Vagina (tissue), 2 donors: ENCODE data around the gene CLIC3. TPM values are rescaled to one million over a fixed set of nuclear protein-coding genes. Genes with fewer than 3 reads are reported as not detected.

Experiments
- DNase-seq, 2 donors: peaks; one replicate each; pipeline ENCODE4 v3.0.0-alpha.2; 2017; ENCODE audit errors: extremely low spot score in 2 of 2
- H3K27ac ChIP-seq: fragments of 200-600 bp; sonication (generic); one replicate; pipeline ENCODE4 v1.5.1; 2019
- H3K27me3 ChIP-seq: fragments of 200-600 bp; sonication (generic); one replicate; pipeline ENCODE4 v1.5.1; 2019
- H3K36me3 ChIP-seq, 2 donors: fragments of 200-600 bp; sonication (generic); one replicate each; pipeline ENCODE4 v1.5.1; 2017 to 2019
- H3K4me1 ChIP-seq: fragments of 200-600 bp; sonication (generic); one replicate; pipeline ENCODE4 v1.5.1; 2019
- H3K4me3 ChIP-seq, 2 donors: fragments of 200-600 bp; sonication (generic); 1 replicate in 1 of 2; 2 replicates in 1 of 2; pipeline ENCODE4 v1.5.1; 2016 to 2019
- H3K9me3 ChIP-seq: fragments of 200-600 bp; sonication (generic); one replicate; pipeline ENCODE4 v1.5.1; 2019
- CTCF ChIP-seq, 3 experiments: fragments of 450-650 bp in 2 of 3; fragments of 200-600 bp in 1 of 3; sonication (generic) in 1 of 3; IDR thresholded peaks; one replicate each; pipeline ENCODE4 v1.5.1; 2017 to 2019; ENCODE audit warnings: antibody characterized with exemption in 3 of 3, mild to moderate bottlenecking in 2 of 3, moderate library complexity in 2 of 3
- POLR2A ChIP-seq, 2 donors: fragments of 450-650 bp; IDR thresholded peaks; one replicate each; pipeline ENCODE4 v1.6.1; 2017; ENCODE audit warnings: antibody characterized with exemption in 2 of 2, mild to moderate bottlenecking in 2 of 2, moderate library complexity in 2 of 2
- POLR2AphosphoS5 ChIP-seq, 2 donors: sonication (generic); formaldehyde crosslinking; IDR thresholded peaks; one replicate each; pipeline ENCODE4 v1.9.0; 2017; ENCODE audit warnings: antibody characterized with exemption in 2 of 2, mild to moderate bottlenecking in 2 of 2, low read depth in 1 of 2; ENCODE audit not compliant: insufficient read depth in 1 of 2
- intact Hi-C: fragments of 100-400 bp; cut with DNase I; formaldehyde crosslinking; loops from one replicate; pipeline ENCODE4 v1.15.1; 2023
- total RNA-seq: library from RNA; depleted of rRNA; stranded (reverse); fragments of >200 nt; gene quantifications from one replicate; pipeline ENCODE4 v1.2.3, GENCODE V29; 2016

The CLIC3 gene
- total RNA-seq, 1 donor from 2014 or later, result 23.6 TPM

DNA sequence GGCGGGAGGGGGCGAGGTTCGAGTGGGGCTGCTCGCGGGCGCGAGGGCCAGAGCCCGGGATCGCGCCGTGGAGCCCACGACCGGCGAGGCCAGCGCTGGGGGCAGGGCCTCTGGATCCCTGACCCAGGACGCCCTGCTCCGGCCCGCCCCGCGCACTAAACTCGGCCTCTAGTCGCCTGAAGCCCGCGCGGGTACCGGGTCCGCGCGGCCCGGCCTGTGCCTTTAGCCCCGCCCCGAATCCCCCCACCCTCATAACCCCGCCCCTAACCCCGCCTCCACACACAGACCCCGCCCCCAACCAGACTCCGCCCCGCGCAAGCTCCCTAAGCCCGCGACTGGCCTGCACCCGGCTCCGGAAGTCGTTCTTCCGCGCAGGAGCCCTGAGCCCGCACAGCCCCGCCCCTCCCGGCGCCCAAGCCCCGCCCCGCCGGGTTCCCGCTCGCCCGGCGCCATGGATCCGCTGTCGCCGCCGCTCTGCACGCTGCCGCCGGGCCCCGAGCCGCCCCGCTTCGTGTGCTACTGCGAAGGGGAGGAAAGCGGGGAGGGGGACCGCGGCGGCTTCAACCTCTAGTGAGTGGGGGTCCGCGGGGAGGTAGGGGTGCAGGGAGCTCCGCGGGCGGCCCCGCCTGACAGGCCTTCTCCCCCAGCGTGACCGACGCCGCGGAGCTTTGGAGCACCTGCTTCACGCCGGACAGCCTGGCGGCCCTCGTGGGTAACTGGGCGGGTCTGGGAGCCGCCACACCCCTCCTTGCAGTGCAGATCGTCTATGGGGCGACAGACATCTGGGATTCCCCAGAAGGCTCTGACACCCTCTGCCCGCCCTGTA is 4.2 kb downstream of the CLIC3 start, which contains the start of gene PAXX:
Gene PAXX, plus strand, starts transcription at position 430 of the 826 bp plus-strand sequence. Its CDS starts 22 bp downstream, at position 452.
- H3K4me1 ChIP-seq, result peaks cover 50% of the 10 kb centered on the region
- no peaks in the 10 kb centered on the region for H3K9me3 ChIP-seq
- no peak for DNase-seq
- intact Hi-C loops, result no loop called here
- peak within 1 kb of the TSS; percentile 61 to 91 for H3K4me3 ChIP-seq
- H3K36me3 ChIP-seq, result no peaks in the 10 kb centered on the region
- TF ChIP-seq POLR2AphosphoS5 (IDR thresholded peaks at IDR 0.05; ENCODE audit: insufficient read depth in 1 of 2, low read depth in 1 of 2), result peak in 1 of 2 donors; percentile 53
- no peak for TF ChIP-seq POLR2A (IDR thresholded peaks at IDR 0.05)
- H3K27ac ChIP-seq, result peak within 1 kb of the TSS; percentile 83
- H3K27me3 ChIP-seq, result no peaks in the 10 kb centered on the region

DNA sequence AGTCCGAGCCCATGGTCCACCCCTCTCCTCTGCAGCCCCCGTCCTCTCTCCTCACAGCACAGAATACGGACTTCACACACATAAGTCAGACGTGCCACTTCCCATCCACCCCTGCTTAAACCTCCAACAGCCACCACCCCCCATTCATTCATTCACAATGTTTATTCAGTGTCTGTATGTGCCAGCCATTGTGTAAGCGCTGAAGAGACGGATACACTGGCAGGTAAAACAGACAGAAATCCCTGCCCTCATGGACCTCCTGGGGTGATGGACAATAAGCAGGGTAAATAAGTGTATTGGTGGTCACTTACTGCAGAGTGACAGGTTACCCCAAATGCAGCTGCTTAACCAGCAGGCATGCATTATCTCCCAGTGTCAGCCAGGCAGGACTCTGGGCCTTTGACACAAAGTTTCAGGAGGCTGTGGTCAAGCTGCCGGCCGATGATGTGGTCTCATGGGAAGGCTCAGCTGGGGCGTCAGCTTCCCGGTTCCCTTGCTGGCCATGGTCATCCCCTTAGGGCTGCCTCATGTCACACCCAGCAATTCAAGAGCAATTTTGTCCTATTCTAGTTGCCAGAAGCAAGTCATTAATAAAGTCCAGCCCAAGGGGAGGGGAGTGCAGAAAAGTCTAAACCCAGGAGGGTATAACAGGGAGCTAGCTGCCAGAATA is 6.0 kb downstream of the CLIC3 start:
- H3K27ac ChIP-seq, result no peak overlapping the region
- H3K4me3 ChIP-seq, result no peak overlapping the region
- no peak for DNase-seq
- peaks cover 39% of the 10 kb centered on the region for H3K4me1 ChIP-seq
- intact Hi-C loops, result no loop called here
- H3K9me3 ChIP-seq, result no peaks in the 10 kb centered on the region
- H3K36me3 ChIP-seq, result no peaks in the 10 kb centered on the region
- TF ChIP-seq CTCF (IDR thresholded peaks at IDR 0.05) (no peak), POLR2A (IDR thresholded peaks at IDR 0.05) (no peak), POLR2AphosphoS5 (IDR thresholded peaks at IDR 0.05; ENCODE audit: insufficient read depth in 1 of 2, low read depth in 1 of 2) (no peak)
- H3K27me3 ChIP-seq, result peaks cover 2% of the 10 kb centered on the region

DNA sequence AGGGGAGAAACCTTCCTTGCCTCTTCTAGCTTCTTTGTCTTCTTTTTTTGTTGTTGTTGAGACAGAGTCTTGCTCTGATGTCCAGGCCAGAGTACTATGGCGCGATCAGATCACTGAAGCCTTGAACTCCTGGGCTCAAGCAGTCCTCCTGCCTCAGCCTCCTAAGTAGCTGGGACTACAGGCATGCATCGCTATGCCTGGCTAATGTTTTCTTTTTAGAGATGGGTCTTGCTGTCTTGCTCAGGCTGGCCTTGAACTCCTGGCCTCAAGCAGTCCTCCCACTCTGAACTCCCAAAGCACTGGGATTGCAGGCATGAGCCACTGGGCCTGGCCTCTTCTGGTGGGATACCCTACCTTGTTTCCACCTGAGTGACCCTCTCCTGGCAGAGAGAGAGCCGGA is 7.5 kb downstream of the CLIC3 start:
- H3K27me3 ChIP-seq, result peaks cover 6% of the 10 kb centered on the region
- intact Hi-C loops, result no loop called here
- H3K27ac ChIP-seq, result no peak overlapping the region
- TF ChIP-seq CTCF (IDR thresholded peaks at IDR 0.05) (no peak), POLR2AphosphoS5 (IDR thresholded peaks at IDR 0.05; ENCODE audit: insufficient read depth in 1 of 2, low read depth in 1 of 2) (no peak), POLR2A (IDR thresholded peaks at IDR 0.05) (no peak)
- DNase-seq, result no peak
- no peak overlapping the region for H3K4me3 ChIP-seq
- no peaks in the 10 kb centered on the region for H3K36me3 ChIP-seq
- H3K9me3 ChIP-seq, result no peaks in the 10 kb centered on the region
- peaks cover 40% of the 10 kb centered on the region for H3K4me1 ChIP-seq

GRCh38 chr9:136985853-136986252 is 10.5 kb downstream of the CLIC3 start:
- no peak for TF ChIP-seq CTCF (IDR thresholded peaks at IDR 0.05)
- Histone ChIP-seq H3K27ac (no peak overlapping the region), H3K27me3 (peaks cover 6% of the 10 kb centered on the region), H3K36me3 (no peaks in the 10 kb centered on the region), H3K4me1 (peaks cover 26% of the 10 kb centered on the region), H3K4me3 (no peak overlapping the region), H3K9me3 (no peaks in the 10 kb centered on the region)
- DNase-seq, result no peak
- intact Hi-C loops, result no loop called here

DNA sequence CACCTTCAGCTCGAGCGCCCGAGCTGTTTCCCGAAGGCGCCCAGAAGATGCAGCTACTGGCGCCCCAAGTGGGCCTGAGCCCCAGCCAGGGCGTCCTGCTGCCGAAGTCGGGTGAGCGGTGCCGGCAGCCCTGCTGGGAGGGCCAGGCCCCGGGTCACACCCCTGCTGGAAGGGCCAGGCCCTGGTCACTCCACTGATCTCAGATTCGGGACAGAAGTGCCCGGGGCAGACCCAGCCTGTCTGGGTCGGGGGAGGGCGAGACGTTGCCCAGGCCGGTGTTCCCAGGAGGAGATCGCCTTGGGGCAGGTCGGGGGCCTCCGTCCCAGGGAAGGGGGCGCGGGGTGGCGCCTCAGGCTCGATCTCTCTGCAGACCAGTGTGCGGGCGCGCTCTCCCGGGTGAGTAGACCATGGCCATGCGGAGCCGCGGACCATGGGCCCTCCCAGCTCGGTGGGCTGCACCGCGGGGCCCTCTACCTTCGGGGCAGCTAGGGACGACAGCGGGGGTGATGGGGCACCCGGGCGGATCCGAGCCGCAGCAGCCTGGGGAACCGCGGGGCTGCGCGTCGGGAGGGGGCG is 11.3 kb downstream of the CLIC3 start:
- TF ChIP-seq POLR2AphosphoS5 (IDR thresholded peaks at IDR 0.05; ENCODE audit: insufficient read depth in 1 of 2, low read depth in 1 of 2) (no peak), POLR2A (IDR thresholded peaks at IDR 0.05) (no peak), CTCF (IDR thresholded peaks at IDR 0.05) (no peak)
- peaks cover 6% of the 10 kb centered on the region for H3K27me3 ChIP-seq
- no peaks in the 10 kb centered on the region for H3K9me3 ChIP-seq
- peaks cover 28% of the 10 kb centered on the region for H3K4me1 ChIP-seq
- intact Hi-C loops, result no loop called here
- no peak for DNase-seq
- no peak overlapping the region for H3K27ac ChIP-seq
- no peaks in the 10 kb centered on the region for H3K36me3 ChIP-seq
- H3K4me3 ChIP-seq, result peak overlapping the region in 1 of 2 donors; percentile 2
